Coronary artery (tissue), 2 donors: Measurements from ENCODE around the gene PXMP4.
A peak's percentile ranks its signal among the peaks of the same experiment; 100 is the strongest.

Experiments
- DNase-seq: peaks from one replicate; pipeline ENCODE4 v3.0.0-alpha.2; 2017; ENCODE audit warnings: low spot score
- H3K27ac ChIP-seq, 2 donors: fragments of 200-600 bp; sonication (generic); one replicate each; pipeline ENCODE4 v1.5.1; 2016 to 2019
- H3K4me3 ChIP-seq: fragments of 200-600 bp; sonication (generic); 2 replicates; pipeline ENCODE4 v1.5.1; 2016; ENCODE audit warnings: mild to moderate bottlenecking, moderate library complexity
- TF ChIP-seq, protein P1 (sequence below): fragments of 200-600 bp; sonication (generic); IDR thresholded peaks from one replicate; pipeline ENCODE4 v1.5.1; 2019; ENCODE audit warnings: antibody characterized with exemption

The PXMP4 gene

DNA sequence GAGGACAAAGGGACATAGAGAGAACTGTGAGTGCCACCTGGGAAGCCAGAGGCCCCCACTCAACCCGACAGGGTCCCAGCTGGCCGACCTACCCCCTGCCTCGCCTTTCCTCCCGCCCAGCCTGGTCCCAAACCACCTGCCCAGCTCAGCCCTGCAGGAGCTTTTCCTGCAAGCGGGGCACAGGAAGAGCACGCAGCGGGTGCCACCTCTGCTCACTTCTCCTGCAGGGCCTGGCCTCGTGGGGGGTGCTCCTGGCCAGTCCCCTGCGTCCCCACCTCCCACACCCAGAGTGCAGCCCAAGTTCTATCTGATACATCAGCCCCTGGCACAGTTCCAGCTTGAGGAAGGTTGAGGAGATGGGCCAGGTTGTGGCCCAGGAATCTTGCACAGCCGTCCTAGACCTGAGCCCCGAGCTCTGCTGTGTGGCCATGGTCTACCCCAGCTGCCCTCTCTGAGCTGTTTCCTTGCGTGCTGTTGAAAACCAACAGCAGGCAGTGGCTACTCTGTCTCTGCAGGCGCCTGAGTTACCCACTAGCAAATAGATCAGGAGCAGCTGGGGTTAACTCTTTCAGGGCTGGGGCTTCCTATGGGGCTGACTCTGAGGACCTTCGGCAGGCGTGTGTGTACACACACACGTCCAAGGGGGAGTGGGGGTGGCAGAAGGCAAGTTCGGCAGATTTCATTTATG is 47.5 kb downstream of the PXMP4 start:
- Histone ChIP-seq H3K27ac (peak overlapping the region; percentile 95), H3K4me3 (peak overlapping the region; percentile 87)
- TF ChIP-seq, protein P1, sequence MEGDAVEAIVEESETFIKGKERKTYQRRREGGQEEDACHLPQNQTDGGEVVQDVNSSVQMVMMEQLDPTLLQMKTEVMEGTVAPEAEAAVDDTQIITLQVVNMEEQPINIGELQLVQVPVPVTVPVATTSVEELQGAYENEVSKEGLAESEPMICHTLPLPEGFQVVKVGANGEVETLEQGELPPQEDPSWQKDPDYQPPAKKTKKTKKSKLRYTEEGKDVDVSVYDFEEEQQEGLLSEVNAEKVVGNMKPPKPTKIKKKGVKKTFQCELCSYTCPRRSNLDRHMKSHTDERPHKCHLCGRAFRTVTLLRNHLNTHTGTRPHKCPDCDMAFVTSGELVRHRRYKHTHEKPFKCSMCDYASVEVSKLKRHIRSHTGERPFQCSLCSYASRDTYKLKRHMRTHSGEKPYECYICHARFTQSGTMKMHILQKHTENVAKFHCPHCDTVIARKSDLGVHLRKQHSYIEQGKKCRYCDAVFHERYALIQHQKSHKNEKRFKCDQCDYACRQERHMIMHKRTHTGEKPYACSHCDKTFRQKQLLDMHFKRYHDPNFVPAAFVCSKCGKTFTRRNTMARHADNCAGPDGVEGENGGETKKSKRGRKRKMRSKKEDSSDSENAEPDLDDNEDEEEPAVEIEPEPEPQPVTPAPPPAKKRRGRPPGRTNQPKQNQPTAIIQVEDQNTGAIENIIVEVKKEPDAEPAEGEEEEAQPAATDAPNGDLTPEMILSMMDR, result no peak
- DNase-seq, result no peak

DNA sequence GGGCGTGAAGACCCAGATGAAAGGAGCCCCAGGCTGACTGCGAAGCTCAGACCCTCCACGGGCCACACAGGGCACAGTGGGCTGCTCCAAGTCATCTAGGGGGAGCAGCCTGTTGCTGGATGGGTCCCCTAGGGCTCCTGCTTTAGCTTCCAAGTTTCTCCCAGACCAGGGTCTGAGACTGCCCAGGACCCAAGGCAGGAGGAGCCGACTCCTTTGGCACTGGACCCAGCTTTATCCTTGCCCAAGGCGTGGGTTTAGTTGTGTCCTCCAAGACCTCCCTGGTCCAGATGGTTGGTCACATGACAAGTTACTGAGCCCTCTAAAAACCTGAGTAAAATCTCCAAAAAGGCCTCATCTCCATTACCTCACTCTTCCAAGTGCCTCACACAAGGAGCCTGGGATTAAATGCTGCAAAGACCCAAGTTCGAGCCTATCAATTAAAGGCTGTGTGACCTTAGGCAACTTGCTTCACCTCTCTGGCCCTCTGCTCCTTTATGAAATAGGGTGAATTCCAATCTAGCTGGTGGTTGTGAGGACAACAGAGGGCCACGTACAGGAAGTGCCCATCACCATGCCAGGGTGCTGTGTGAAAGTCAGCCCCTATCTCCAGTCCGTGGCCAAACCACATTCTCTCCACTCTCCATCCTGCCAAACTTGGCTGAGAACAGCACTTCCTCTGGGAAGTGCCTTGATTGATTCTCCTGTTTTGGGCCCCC is 48.4 kb downstream of the PXMP4 start:
- no peak for DNase-seq
- peak overlapping the region in 1 of 2 donors; percentile 95 for H3K27ac ChIP-seq
- TF ChIP-seq, protein P1, result no peak
- H3K4me3 ChIP-seq, result no peak overlapping the region

DNA sequence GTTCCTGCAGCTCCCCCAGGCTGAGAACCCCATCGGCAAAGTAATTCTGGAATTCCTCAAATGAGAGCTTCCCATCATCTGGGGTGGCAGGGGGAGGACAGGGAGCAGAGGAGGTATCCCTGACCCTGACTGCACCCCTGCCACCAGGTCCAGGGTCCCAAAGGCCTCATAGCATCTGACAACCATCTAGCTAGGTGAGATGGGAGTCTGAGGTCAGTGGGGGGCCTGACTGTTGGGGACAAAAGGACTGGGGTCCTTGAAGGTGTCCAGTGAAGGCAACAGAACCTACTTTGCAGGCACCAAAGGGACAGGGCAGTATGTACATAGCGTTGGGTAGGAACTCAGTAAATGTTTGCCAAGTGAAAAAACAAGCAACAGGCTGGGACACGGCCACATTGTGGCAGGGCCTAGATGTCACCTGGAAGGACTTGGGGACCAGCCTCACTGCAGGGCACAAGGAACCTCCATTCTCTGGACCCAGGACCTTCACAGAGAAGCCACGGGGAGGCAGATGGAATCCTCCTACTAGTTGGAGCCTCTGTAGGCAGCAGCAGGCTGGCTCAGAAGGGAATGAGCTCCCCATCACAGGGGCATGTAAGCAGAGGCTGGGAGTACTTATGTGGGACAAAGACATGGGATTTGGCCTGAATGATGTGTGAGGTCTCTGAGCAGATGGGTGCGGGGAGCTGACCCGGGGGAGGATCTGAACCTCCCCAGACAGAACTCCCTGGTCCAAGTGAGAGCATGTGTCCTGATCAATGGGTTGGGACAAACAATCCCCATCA is 49.2 kb downstream of the PXMP4 start:
- no peak for DNase-seq
- H3K27ac ChIP-seq, result peak overlapping the region; percentile 26 to 63
- no peak overlapping the region for H3K4me3 ChIP-seq
- TF ChIP-seq, protein P1, result no peak

DNA sequence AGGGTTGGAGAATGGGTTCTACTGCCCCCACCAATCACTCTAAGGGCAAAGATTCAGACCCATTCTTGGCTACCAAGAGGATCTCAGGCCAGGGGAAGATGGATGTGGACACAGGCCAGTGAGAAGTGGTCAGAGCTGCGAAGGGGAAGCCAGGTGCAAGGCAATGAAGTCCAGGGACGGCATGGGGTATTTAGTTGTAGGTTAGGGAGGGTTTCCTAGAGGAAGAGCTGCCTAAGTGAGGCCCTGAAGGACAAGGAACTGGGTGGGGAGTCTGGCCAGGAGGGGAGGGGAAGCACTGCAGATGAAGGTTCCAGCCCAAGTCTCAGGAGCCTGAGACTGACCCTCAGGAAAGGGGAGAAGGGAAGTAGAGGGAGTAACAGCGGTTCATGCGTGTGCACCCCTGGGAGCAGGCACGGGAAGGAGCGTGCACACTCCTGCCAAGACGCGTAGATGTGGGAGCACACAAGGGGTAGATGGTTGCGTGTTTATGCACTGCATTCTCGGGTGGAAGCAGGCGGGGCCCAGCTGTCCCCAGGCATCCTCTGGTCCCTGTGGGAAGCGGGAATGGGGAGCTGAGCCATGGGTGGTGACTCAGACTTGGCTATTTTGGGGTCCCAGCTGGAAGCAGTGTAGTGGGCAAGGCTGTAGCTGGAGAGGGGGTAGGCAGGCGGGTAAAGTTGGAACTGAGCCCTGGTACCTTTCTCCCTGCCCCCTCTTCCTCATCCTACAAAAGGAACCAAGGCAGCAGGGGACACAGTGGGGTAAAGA is 50.1 kb downstream of the PXMP4 start:
- TF ChIP-seq, protein P1, result no peak
- H3K4me3 ChIP-seq, result no peak overlapping the region
- DNase-seq, result no peak
- peak overlapping the region; percentile 26 to 63 for H3K27ac ChIP-seq

DNA sequence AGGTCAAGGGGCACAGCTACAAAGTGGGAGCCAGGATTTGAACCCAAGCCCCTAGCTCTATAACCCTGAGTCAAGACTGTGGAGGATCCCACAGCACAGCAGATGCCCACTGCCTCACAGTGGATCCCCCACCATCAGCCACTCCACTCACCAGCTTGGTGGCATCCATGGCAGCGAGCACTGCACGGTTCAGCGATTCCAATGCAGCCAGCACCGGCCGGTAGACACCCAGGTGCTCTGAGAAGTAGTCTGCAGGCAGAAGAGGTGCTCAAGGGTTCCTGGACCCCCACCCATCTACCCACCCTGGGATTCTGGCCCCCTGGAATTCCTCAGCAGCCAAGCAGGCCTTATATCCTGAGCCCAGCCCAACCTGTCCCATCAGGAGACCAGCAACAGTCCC is 50.9 kb downstream of the PXMP4 start:
- peak overlapping the region in 1 of 2 donors; percentile 63 for H3K27ac ChIP-seq
- H3K4me3 ChIP-seq, result no peak overlapping the region
- no peak for DNase-seq
- TF ChIP-seq, protein P1, result no peak

DNA sequence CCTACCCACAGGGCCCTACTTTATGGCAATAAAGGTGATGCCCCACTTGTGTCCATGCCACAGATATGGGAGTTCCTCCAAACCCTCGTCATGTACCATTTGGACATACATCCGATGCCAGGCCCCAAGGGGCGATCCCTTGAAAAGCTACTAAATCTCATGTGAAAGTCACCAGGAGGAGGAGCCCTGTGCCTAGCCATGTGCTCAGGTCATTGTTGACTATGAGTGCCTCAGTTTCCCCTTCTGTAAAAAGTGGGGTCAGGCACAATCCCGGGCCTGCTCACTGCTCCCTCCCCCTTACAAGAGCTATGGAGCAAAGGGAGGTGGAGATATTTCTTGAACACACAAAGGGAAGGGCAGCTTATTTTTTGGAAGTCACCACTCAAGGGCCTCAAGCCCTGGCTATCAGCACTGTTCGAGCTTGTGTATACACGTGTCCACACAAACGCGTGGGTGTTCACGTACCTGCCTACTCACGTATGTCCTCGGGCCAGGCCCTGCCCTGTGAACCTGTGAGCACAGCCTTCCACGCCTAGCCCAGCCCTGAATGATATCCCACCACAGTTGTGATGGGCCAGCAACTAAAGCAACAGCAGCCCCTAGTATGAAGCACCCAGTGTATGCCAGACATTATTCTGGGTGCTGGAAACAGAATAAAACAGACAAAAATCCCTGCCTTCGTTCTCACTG is 51.5 kb downstream of the PXMP4 start:
- TF ChIP-seq, protein P1, result no peak
- Histone ChIP-seq H3K4me3 (peak overlapping the region; percentile 84), H3K27ac (peak overlapping the region; percentile 93)
- DNase-seq, result no peak
